Glomerular endothelial cell (primary cell): ENCODE measurements around the gene PDE6C. TPM values are rescaled to one million over a fixed set of nuclear protein-coding genes. Genes with fewer than 3 reads are reported as not detected.

ENCODE experiments used
- DNase-seq: peaks from one replicate; pipeline ENCODE4 v3.0.0-alpha.2; 2011; ENCODE audit warnings: low read depth, low spot score; ENCODE audit errors: extremely low read depth
- total RNA-seq: library from RNA; depleted of rRNA; stranded (reverse); fragments of >200 nt; gene quantifications from 2 replicates; pipeline ENCODE4 v1.2.3, GENCODE V29; 2015

PDE6C gene
- total RNA-seq, 1 donor from 2014 or later = not detected

DNA sequence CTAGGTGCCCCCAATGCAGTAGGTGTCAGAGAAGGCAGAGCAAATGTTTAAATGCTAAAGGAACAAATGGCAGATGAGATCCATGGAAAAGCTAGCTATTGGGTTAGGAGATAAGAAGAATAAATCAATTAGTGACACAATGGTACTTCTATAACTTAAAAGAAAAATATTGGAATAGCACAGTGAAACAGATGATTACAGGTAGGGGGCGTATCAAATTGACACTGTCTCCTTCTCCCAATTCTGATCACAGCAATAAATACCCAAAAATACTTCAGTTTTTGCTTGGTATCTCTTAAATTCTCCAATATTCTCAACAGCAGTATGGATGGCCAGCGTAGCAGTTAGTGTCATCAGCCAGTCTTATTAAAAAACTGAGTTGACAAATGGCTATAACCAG is 84.9 kb downstream of the PDE6C start:
- DNase-seq = no peak

DNA sequence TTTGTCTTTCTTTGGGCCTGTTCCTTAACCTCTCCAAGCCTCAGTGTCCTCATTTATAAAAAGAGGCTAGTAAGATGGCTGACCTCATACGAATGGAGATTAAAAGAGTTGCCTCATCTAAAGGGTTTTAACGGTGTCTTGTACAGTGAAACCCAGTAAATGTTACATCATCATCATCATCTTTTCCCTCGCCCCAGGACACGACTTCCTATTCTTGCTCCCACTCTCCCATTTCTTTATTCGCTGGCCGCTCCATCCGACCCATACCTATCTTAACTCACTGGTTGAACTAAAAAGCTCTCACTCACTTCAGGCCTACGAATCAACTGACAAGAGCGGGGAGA is 89.5 kb downstream of the PDE6C start:
- DNase-seq = no peak

DNA sequence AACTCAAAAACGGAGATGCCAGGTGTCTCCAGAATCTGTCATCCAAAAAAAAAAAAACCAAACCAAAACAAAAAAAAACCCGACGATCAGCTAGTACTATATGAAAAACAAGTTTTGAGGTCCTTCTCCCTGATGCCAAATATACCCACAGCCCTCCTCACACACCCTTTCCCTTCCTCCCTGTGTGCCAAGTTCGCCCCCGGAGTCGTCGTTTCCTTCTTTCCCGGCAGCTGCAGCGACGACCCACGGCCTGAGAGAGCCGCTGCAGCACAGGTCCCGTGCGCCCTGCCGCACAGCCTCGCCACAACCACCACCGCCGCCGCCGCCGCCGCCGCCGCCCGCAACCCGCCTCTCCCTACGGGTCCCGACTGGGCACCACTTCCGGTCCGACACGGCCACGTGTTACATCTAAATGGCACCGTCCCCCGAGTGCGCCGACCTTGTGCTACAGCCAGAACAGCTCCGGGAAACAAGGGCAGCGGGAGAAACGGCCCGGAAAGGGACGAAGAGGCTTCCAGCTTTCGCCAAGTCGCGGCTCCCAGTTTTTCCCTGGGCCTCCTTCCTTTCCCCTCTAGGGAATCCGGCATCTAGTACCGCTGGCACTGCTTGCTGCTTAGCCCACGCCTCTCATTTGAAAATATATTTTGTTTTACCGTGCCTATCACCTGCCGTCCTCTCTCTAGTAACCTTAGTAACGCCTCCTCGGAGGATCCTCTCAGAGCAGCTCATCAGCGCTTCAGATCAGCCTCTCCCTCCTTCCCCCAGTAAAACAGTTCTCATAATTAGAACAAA is 90.1 kb downstream of the PDE6C start, which contains the start of gene FRA10AC1:
Gene FRA10AC1, minus strand, starts transcription at position 383 of the 792 bp plus-strand sequence. CDS start 2,486 bp downstream, outside the sequence.
- DNase-seq = peak; percentile 60

DNA sequence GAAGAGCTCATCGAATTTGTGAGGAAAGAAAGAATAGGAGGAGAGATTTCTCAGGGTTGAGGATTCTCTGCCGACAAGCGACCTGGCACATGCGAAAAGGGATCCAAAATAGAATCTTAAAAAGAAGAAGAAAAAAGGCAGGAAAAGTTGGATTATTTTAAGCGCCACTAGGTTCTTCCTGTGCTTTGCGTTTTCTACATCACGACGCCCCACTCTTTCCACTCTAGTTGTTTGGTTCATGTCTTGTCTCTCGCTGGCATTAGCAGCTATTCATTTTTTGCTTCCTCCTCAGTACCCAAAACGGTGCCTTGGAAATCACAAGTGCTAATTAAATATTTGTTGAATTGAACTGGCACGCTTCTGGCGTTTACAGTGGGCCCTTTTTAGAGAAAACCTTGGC is 90.7 kb downstream of the PDE6C start:
- no peak for DNase-seq

DNA sequence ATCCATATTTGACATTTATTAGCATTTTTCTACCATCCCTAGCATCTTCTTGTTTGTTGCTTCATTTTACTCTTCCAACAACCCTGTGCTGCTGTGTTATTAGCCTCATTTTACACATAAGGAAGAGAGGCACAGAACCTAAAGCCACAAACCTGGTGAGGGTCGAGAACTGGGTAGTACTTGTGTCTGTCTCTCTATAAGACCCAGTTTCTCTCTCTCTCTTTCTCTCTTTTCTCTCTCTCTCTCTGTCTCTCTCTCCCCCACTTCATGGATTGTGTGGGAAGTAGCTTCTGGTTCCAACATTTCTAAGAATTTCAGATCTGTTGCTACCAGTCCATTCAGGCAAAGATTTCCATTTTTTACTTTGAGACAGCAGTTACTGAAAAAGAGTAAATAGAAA is 91.5 kb downstream of the PDE6C start:
- DNase-seq = no peak

DNA sequence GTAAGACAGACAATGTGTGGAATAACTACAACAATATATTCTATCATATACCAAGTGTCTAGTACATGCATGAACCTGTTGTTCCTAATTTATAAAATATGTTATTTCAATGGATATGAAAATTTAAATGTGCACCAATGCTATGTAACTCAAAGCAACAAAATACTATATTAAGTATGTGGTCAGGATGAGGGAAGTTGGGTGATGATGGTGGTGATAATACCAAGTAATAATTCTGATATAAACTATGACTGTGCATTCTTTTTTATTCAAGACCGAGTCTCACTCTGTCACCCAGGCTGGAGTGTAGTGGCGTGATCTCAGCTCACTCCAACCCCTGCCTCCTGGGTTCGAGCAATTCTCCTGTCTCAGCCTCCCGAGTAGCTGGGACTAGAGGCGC is 92.1 kb downstream of the PDE6C start:
- no peak for DNase-seq

DNA sequence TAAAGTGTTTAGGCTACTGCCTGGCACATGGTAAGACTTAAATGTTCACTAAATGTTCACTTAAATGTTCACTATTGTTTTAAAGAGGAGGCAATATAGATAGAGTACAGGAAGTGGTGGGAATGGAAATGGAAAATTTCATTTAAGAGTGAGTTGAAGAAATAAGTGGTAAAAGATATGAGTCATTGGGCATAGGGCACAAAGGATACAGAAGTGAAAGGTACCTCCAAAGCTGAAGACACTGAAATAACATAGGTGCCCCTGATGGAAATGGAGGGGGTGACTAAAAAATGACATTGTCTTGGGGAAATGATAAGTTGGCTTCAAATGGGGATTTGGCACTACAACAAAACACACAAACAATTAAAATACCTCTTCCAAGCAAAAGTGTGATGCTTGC is 95.3 kb downstream of the PDE6C start:
- no peak for DNase-seq

DNA sequence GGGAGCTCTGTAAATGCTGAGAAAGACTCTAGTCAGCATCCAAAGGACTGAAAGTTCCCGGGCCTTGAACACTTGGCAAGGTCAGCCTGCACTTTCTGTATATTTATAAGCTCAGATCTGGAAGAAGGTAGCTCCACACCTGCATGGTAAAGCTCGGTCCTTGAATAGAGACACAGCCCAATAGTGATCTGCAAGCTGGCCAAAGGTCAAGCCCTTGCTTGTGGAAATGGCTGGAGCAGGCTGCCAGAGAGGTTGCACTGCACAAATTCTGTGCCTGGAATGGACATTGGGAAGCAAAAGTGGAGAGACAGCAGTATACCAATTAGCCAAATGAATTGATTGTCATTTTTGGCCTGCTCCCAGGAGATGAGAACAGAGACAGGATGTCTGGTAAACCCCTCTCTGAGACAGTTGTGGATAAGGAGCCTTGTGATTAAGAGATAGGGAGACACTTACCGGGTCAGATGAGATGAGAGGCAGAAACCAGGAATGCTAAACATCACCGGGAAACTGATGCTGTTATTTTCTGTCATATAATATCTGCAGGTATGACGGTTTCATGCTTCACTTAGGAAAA is 98.1 kb downstream of the PDE6C start:
- DNase-seq = no peak

DNA sequence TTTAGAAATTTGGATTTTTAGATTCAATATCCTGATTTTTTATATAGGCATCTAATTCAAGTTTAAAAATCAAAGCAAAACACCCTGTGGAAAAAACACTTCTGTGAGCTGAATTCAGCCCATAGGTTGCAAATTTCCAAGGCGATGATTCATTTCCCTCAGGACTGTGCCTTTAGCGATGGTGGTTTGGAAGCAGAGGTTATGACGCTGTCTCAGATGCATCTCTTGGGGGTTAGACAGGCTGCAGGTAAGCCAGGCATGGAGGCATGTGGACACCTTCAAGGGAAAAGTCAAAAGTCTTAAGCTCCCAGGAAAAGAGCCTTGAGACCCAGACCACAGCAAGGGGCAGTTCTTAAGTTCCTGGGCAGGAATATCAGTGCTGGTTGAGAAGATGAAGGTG is 99.6 kb downstream of the PDE6C start:
- no peak for DNase-seq

DNA sequence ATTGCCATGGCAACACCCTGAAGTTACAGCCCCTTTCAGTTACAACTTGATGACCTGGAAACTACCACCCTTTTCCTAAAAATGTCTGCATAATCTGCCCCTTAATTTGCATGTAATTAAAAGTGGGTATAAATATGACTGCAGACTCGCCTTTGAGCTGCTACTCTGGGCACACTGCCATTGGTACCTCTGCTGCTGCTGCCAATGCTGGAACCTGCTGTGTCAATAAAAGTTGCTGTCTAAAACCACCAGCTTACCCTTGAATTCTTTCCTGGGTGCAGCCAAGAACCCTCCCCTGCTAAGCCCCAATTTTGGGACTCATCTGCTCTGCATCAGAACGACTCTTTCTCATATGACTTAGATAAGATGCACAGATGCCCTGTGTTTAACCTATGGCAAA is 100.3 kb downstream of the PDE6C start:
- DNase-seq = no peak

DNA sequence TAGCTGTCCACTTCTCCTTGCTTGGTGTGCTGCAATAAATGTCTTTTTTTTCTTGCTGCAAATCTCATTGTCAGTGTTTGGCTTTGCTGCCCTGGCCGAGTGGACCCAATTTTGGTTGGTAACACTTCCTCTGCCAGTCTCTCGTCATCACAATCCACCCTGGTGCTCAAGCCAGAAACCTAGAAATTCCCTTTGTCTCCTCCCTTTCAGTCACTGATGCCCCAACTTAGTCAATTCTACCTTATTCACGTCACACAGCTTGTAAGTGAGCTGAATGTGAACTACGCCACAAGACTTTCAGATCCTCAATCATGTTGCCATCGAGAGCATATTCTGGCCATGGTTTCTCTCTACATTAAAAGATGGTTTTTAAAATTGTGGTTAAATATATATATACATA is 103.0 kb downstream of the PDE6C start:
- DNase-seq = no peak

Other genes starting within 250 kb of the PDE6C start
- 260 and 369 TPM in 2 replicates for gene MYOF, start 130.2 kb upstream of the PDE6C start, total RNA-seq
- 6.5 and 18.4 TPM in 2 replicates for gene CEP55, start 115.9 kb upstream of the PDE6C start, total RNA-seq
- not detected in 2 replicates for gene FFAR4, start 45.9 kb upstream of the PDE6C start, total RNA-seq
- gene RBP4, start 11.3 kb upstream of the PDE6C start, total RNA-seq = not detected in 2 replicates
- 6.9 and 19.0 TPM in 2 replicates for gene FRA10AC1, start 90.1 kb downstream of the PDE6C start, total RNA-seq
- gene LGI1, start 145.4 kb downstream of the PDE6C start, total RNA-seq = not detected in 2 replicates